GM12878 (cell line): ENCODE results near the gene MIF. TPM values are rescaled to one million over a fixed set of nuclear protein-coding genes. Genes with fewer than 3 reads are reported as not detected.

Source experiments
- ATAC-seq: fragments of 200-7000 bp; cut with Tn5 transposase; 3 replicates; pipeline ENCODE4 v1.9.1; 2020; ENCODE audit warnings: mild to moderate bottlenecking, moderate library complexity
- BruUV-seq: library from RNA; stranded (reverse); fragments of 400-500 nt; replicated peaks from 2 replicates; lab custom pipeline; 2021; lab: Mats Ljungman, UMichigan
- CTCF ChIA-PET: fragments of 300-600 bp; sonication (Branson Sonifier 250); formaldehyde crosslinking; extraction: SDS; loops from one replicate; lab custom pipeline; 2021; ENCODE audit warnings: inconsistent platforms; lab: Yijun Ruan, JAX
- POLR2A ChIA-PET: fragments of 350-600 bp; formaldehyde crosslinking; extraction: SDS; loops from one replicate; lab custom pipeline; 2021; ENCODE audit warnings: inconsistent platforms; lab: Charles Lee
- RAD21 ChIA-PET: fragments of 300-600 bp; sonication (Branson Sonifier 250); formaldehyde crosslinking; loops from one replicate; lab custom pipeline; 2023; ENCODE audit warnings: antibody characterized with exemption; ENCODE audit not compliant: unreplicated experiment; lab: Charles Lee
- SMC1A ChIA-PET: fragments of 300-600 bp; sonication (Branson Sonifier 250); formaldehyde crosslinking; loops from one replicate; lab custom pipeline; 2023; ENCODE audit not compliant: unreplicated experiment, uncharacterized antibody; lab: Charles Lee
- DNase-seq: peaks from one replicate; pipeline ENCODE4 v3.0.0-alpha.2; 2011; ENCODE audit warnings: low read depth, low spot score
- FAIRE-seq: peaks from 3 replicates; lab custom pipeline; 2011; peaks lifted over from hg19 to GRCh38; lab: Jason Lieb, UNC
- H2AFZ ChIP-seq: 2 replicates; pipeline ENCODE4 v1.6.0; 2011; ENCODE audit warnings: low read depth, low read length, control low read depth; ENCODE audit not compliant: control insufficient read depth
- H3K27ac ChIP-seq: 2 replicates; pipeline ENCODE4 v1.5.1; 2011; ENCODE audit warnings: control low read depth; ENCODE audit not compliant: control insufficient read depth, insufficient read depth
- H3K27me3 ChIP-seq, 2 experiments: replicated peaks in 1 of 2; 2 replicates each; pipeline versions ENCODE4 v1.6.0 to v1.6.1; 2011; ENCODE audit warnings: low read length in 1 of 2; ENCODE audit not compliant: control insufficient read depth in 2 of 2, insufficient read depth in 2 of 2
- H3K36me3 ChIP-seq, 2 experiments: 2 replicates each; pipeline ENCODE4 v1.5.1; 2011; ENCODE audit warnings: low read length in 1 of 2; ENCODE audit not compliant: control insufficient read depth in 2 of 2, insufficient read depth in 2 of 2
- H3K4me1 ChIP-seq: 2 replicates; pipeline ENCODE4 v1.6.1; 2011; ENCODE audit warnings: mild to moderate bottlenecking, low read length, moderate library complexity, mixed read lengths; ENCODE audit not compliant: control insufficient read depth, insufficient read depth
- H3K4me2 ChIP-seq: 2 replicates; pipeline ENCODE4 v1.6.0; 2011; ENCODE audit warnings: control low read depth; ENCODE audit not compliant: control insufficient read depth, insufficient read depth
- H3K4me3 ChIP-seq: fragments of 200-600 bp; sonication (generic); 2 replicates; pipeline ENCODE4 v1.5.1; 2016
- H3K79me2 ChIP-seq: 2 replicates; pipeline ENCODE4 v1.6.0; 2011; ENCODE audit warnings: low read length; ENCODE audit not compliant: control insufficient read depth, insufficient read depth
- H3K9ac ChIP-seq: 2 replicates; pipeline ENCODE4 v1.8.0; 2011; ENCODE audit warnings: low read length, control low read depth, mixed read lengths; ENCODE audit not compliant: control insufficient read depth, insufficient read depth
- H3K9me3 ChIP-seq: replicated peaks from 3 replicates; pipeline ENCODE4 v1.5.1; 2011; ENCODE audit warnings: mild to moderate bottlenecking, low read length; ENCODE audit not compliant: control insufficient read depth, insufficient read depth
- H4K20me1 ChIP-seq: 2 replicates; pipeline ENCODE4 v1.6.0; 2011; ENCODE audit not compliant: control insufficient read depth, insufficient read depth
- ASH2L ChIP-seq: fragments of 300-600, 200-600 bp; sonication (generic); IDR thresholded peaks from 2 replicates; pipeline ENCODE4 v1.6.1; 2017; ENCODE audit warnings: low read depth, mild to moderate bottlenecking, borderline replicate concordance
- CEBPB ChIP-seq, 2 experiments: fragments of 150-350 bp in 1 of 2; IDR thresholded peaks; 2 replicates each; pipeline ENCODE4 v1.6.1; 2012 to 2014; ENCODE audit warnings: low read depth in 2 of 2, low read length in 2 of 2, borderline replicate concordance in 1 of 2, inconsistent platforms in 1 of 2
- EGR1 ChIP-seq, 2 experiments: IDR thresholded peaks; 1 replicate in 1 of 2; 2 replicates in 1 of 2; pipeline ENCODE4 v1.6.1; 2011 to 2012; ENCODE audit warnings: low read depth in 2 of 2, low read length in 2 of 2, borderline replicate concordance in 1 of 2, mild to moderate bottlenecking in 1 of 2, moderate library complexity in 1 of 2
- IKZF2 ChIP-seq, 2 experiments: fragments of 450-650 bp; IDR thresholded peaks; 2 replicates each; pipeline ENCODE4 v1.6.1; 2017; ENCODE audit warnings: mild to moderate bottlenecking in 2 of 2, moderate library complexity in 2 of 2
- RB1 ChIP-seq: fragments of 450-650 bp; formaldehyde crosslinking; IDR thresholded peaks from 2 replicates; pipeline ENCODE4 v1.6.1; 2017; ENCODE audit warnings: mild to moderate bottlenecking, borderline replicate concordance
- RELA ChIP-seq: fragments of 450-650 bp; IDR thresholded peaks from 2 replicates; pipeline ENCODE4 v1.8.0; 2014; ENCODE audit warnings: borderline replicate concordance; ENCODE audit not compliant: partially characterized antibody
- RUNX3 ChIP-seq: IDR thresholded peaks from 2 replicates; pipeline ENCODE4 v1.6.1; 2012; ENCODE audit warnings: low read length, inconsistent platforms
- SMAD5 ChIP-seq: IDR thresholded peaks from 2 replicates; pipeline ENCODE4 v1.6.1; 2016; ENCODE audit warnings: antibody characterized with exemption, low read depth
- STAT3 ChIP-seq: IDR thresholded peaks from 2 replicates; pipeline ENCODE4 v1.6.1; 2011; ENCODE audit warnings: low read depth, low read length, improper control_type of control experiment
- ZNF207 ChIP-seq: fragments of 450-650 bp; IDR thresholded peaks from 2 replicates; pipeline ENCODE4 v1.6.1; 2014; ENCODE audit warnings: antibody characterized with exemption, mild to moderate bottlenecking, borderline replicate concordance
- WGBS: methylation state at CpG from one replicate; pipeline ENCODE4 v1.1.6; 2016; ENCODE audit warnings: low lambda C conversion rate; ENCODE audit not compliant: insufficient replicate concordance, insufficient coverage; ENCODE audit errors: missing lambda C conversion rate; 5-methylcytosine and 5-hydroxymethylcytosine counted together
- in situ Hi-C: fragments of 300-500 bp; cut with MboI; formaldehyde crosslinking; loops from 9 replicates; pipeline ENCODE4 v1.14.3; 2018; ENCODE audit warnings: mixed read lengths
- intact Hi-C: fragments of 100-400 bp; cut with micrococcal nuclease; formaldehyde crosslinking; loops from one replicate; pipeline ENCODE4 v1.14.2; 2022; ENCODE audit not compliant: unreplicated experiment
- polyA plus RNA-seq, 11 experiments: library from polyadenylated mRNA; depleted of rRNA in 4 of 11; unstranded in 6 of 11; stranded (reverse) in 5 of 11; fragments of >200 nt; fragmentation: Nextera tagmentation in 4 of 11; fragmentation: Illumina TruSeq in 1 of 11; extraction: Ambion mirVana in 4 of 11; extraction: Trizol in 1 of 11; gene quantifications; 1 replicate in 1 of 11; 2 replicates in 10 of 11; pipeline versions ENCODE4 v1.2.1 to v1.2.3, GENCODE V29; 2011 to 2016; ENCODE audit warnings: inconsistent platforms in 2 of 11, missing spikeins in 2 of 11, low read depth in 1 of 11
- total RNA-seq, 4 experiments: library from RNA; depleted of rRNA in 3 of 4; stranded (reverse); fragments of >200 nt in 3 of 4; fragmentation: Illumina TruSeq in 1 of 4; extraction: Trizol in 1 of 4; gene quantifications; 2 replicates each; pipeline versions ENCODE4 v1.2.1 to v1.2.3, GENCODE V29; 2013 to 2021
- TF ChIP-seq, protein P1 (sequence below): fragments of 450-650 bp; formaldehyde crosslinking; IDR thresholded peaks from 2 replicates; pipeline ENCODE4 v1.5.0; 2022; ENCODE audit warnings: mild to moderate bottlenecking, missing genetic modification characterization
- TF ChIP-seq, protein P2 (sequence below): IDR thresholded peaks from 2 replicates; pipeline ENCODE4 v1.6.1; 2011; ENCODE audit warnings: low read depth, mild to moderate bottlenecking, low read length, moderate library complexity, borderline replicate concordance; ENCODE audit errors: extremely low read depth
- TF ChIP-seq, protein P3 (sequence below), 3 experiments: IDR thresholded peaks in 2 of 3; conservative IDR thresholded peaks in 1 of 3; 2 replicates each; pipeline ENCODE4 v1.5.1; 2011; ENCODE audit warnings: low read depth in 3 of 3, low read length in 3 of 3, mild to moderate bottlenecking in 3 of 3, control low read depth in 2 of 3, moderate library complexity in 2 of 3, inconsistent platforms in 1 of 3, mixed read lengths in 1 of 3; ENCODE audit not compliant: control insufficient read depth in 2 of 3, insufficient read depth in 1 of 3; ENCODE audit errors: extremely low read depth in 1 of 3

Gene MIF
- total and polyA plus RNA-seq, 10 of the 15 experiments (the other 5 are each of a cell fraction or from before 2014, with no cell fraction given), result 37.7 to 2,972 (median 766) TPM

DNA sequence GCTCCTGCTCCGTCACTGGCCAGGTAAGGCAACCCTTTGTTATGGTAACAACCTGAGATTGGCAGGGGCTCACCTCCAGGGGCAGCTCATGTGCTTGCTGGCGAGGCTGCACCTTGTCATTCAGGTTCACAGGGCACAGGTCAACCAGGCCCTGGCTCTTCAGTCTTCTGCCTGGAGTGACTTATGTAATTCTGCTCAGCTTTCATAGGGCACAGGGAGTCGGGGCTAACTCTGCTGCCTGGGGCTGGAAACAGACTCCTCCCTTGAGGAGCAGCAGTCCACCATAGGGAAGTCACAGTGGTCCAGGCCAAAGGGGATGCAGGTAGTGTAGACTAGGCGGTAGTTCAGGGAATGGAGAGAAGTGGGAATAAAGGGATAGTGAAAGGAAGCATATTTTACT, 1.5 kb upstream of the MIF start:
- no peak for TF ChIP-seq RELA
- no peak for TF ChIP-seq IKZF2 (IDR thresholded peaks at IDR 0.05)
- no peak for TF ChIP-seq SMAD5
- TF ChIP-seq, protein P1, sequence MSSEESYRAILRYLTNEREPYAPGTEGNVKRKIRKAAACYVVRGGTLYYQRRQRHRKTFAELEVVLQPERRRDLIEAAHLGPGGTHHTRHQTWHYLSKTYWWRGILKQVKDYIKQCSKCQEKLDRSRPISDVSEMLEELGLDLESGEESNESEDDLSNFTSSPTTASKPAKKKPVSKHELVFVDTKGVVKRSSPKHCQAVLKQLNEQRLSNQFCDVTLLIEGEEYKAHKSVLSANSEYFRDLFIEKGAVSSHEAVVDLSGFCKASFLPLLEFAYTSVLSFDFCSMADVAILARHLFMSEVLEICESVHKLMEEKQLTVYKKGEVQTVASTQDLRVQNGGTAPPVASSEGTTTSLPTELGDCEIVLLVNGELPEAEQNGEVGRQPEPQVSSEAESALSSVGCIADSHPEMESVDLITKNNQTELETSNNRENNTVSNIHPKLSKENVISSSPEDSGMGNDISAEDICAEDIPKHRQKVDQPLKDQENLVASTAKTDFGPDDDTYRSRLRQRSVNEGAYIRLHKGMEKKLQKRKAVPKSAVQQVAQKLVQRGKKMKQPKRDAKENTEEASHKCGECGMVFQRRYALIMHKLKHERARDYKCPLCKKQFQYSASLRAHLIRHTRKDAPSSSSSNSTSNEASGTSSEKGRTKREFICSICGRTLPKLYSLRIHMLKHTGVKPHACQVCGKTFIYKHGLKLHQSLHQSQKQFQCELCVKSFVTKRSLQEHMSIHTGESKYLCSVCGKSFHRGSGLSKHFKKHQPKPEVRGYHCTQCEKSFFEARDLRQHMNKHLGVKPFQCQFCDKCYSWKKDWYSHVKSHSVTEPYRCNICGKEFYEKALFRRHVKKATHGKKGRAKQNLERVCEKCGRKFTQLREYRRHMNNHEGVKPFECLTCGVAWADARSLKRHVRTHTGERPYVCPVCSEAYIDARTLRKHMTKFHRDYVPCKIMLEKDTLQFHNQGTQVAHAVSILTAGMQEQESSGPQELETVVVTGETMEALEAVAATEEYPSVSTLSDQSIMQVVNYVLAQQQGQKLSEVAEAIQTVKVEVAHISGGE (CRISPR knock-in tag), result no peak
- TF ChIP-seq ZNF207, result no peak
- no peak for TF ChIP-seq RB1
- TF ChIP-seq, protein P2, sequence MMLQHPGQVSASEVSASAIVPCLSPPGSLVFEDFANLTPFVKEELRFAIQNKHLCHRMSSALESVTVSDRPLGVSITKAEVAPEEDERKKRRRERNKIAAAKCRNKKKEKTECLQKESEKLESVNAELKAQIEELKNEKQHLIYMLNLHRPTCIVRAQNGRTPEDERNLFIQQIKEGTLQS, result no peak
- no peak for TF ChIP-seq RUNX3
- TF ChIP-seq ASH2L, result no peak
- TF ChIP-seq STAT3, result no peak
- TF ChIP-seq CEBPB (IDR thresholded peaks at IDR 0.05; ENCODE audit: borderline replicate concordance in 1 of 2, low read depth in 2 of 2, low read length in 2 of 2), result no peak
- TF ChIP-seq, protein P3, sequence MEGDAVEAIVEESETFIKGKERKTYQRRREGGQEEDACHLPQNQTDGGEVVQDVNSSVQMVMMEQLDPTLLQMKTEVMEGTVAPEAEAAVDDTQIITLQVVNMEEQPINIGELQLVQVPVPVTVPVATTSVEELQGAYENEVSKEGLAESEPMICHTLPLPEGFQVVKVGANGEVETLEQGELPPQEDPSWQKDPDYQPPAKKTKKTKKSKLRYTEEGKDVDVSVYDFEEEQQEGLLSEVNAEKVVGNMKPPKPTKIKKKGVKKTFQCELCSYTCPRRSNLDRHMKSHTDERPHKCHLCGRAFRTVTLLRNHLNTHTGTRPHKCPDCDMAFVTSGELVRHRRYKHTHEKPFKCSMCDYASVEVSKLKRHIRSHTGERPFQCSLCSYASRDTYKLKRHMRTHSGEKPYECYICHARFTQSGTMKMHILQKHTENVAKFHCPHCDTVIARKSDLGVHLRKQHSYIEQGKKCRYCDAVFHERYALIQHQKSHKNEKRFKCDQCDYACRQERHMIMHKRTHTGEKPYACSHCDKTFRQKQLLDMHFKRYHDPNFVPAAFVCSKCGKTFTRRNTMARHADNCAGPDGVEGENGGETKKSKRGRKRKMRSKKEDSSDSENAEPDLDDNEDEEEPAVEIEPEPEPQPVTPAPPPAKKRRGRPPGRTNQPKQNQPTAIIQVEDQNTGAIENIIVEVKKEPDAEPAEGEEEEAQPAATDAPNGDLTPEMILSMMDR (IDR thresholded peaks at IDR 0.05 in 2 of 3, conservative IDR thresholded peaks at IDR 0.05 in 1 of 3; ENCODE audit: control insufficient read depth in 2 of 3, extremely low read depth in 1 of 3, insufficient read depth in 1 of 3, low read depth in 3 of 3, low read length in 3 of 3), result no peak
- no peak for TF ChIP-seq EGR1 (IDR thresholded peaks at IDR 0.05; ENCODE audit: borderline replicate concordance in 1 of 2, low read depth in 2 of 2, low read length in 2 of 2)
- in situ Hi-C loops, result no loop called here
- H3K4me2 ChIP-seq, result 0 out of 2 replicates have a peak overlapping the region, but pooled peaks have one; percentile 94
- no peak overlapping the region for H3K27ac ChIP-seq
- H3K4me3 ChIP-seq, result no peak overlapping the region
- H3K9me3 ChIP-seq, result no peaks in the 10 kb centered on the region
- BruUV-seq, result no TSS peak
- H3K36me3 ChIP-seq, result peaks cover 12 to 19% of the 10 kb centered on the region in 2 experiments
- DNase-seq (no peak), FAIRE-seq (no peak), ATAC-seq (no peak)
- H2AFZ ChIP-seq, result no peak overlapping the region
- H3K9ac ChIP-seq, result no peak overlapping the region
- peaks cover 34% of the 10 kb centered on the region for H3K79me2 ChIP-seq
- 89% methylated on average over 4 of the region's 4 CpGs for WGBS
- ChIA-PET CTCF (interaction anchor here (3.3 kb wide), 1 partner anchor 34 kb away, joined by 45 read pairs; the partner anchor contains the start of gene SLC2A11), SMC1A (no interaction called here), POLR2A (interaction anchor here (1.2 to 2.5 kb wide), 2 partner anchors 21 to 35 kb away, joined by 3 to 41 read pairs; partner anchors contain the start of gene SLC2A11), RAD21 (interaction anchor here (3.2 kb wide), 1 partner anchor 35 kb away, joined by 30 read pairs; the partner anchor contains the start of gene SLC2A11)
- intact Hi-C loops, result no loop called here
- no peaks in the 10 kb centered on the region for H3K27me3 ChIP-seq
- no peaks in the 10 kb centered on the region for H4K20me1 ChIP-seq
- peaks cover 12% of the 10 kb centered on the region for H3K4me1 ChIP-seq
